Right atrium auricular region (tissue), 2 donors: ENCODE measurements around the gene MTMR2. TPM values are rescaled to one million over a fixed set of nuclear protein-coding genes. Genes with fewer than 3 reads are reported as not detected.

ENCODE experiments used
- DNase-seq: peaks from one replicate; pipeline ENCODE4 v3.0.0-alpha.2; 2019; ENCODE audit warnings: low spot score
- H3K27ac ChIP-seq, 2 donors: fragments of 200-600 bp; sonication (generic); 1 replicate in 1 of 2; 2 replicates in 1 of 2; pipeline ENCODE4 v1.5.1; 2016 to 2019
- H3K27me3 ChIP-seq, 2 donors: fragments of 200-600 bp; sonication (generic); one replicate each; pipeline versions ENCODE4 v1.5.1 to v1.6.0; 2017 to 2019
- H3K36me3 ChIP-seq: fragments of 200-600 bp; sonication (generic); one replicate; pipeline ENCODE4 v1.5.1; 2016
- H3K4me1 ChIP-seq, 2 donors: fragments of 200-600 bp; sonication (generic); one replicate each; pipeline versions ENCODE4 v1.5.1 to v1.6.0; 2017 to 2019
- H3K4me3 ChIP-seq, 2 donors: fragments of 200-600 bp; sonication (generic); 1 replicate in 1 of 2; 2 replicates in 1 of 2; pipeline ENCODE4 v1.5.1; 2017 to 2019; ENCODE audit warnings: mild to moderate bottlenecking in 1 of 2, moderate library complexity in 1 of 2
- H3K9me3 ChIP-seq, 2 donors: fragments of 200-600 bp; sonication (generic); one replicate each; pipeline ENCODE4 v1.5.1; 2019
- total RNA-seq, 2 donors: library from RNA; depleted of rRNA; stranded (reverse); fragments of >200 nt; gene quantifications; one replicate each; pipeline ENCODE4 v1.1.0, GENCODE V29; 2016
- TF ChIP-seq, protein P1 (sequence below), 2 donors: fragments of 200-600 bp; sonication (generic); IDR thresholded peaks; one replicate each; pipeline ENCODE4 v1.5.1; 2019; ENCODE audit warnings: antibody characterized with exemption in 2 of 2

MTMR2 gene
- total RNA-seq, 2 donors from 2014 or later = 14.9 to 15.3 TPM

DNA sequence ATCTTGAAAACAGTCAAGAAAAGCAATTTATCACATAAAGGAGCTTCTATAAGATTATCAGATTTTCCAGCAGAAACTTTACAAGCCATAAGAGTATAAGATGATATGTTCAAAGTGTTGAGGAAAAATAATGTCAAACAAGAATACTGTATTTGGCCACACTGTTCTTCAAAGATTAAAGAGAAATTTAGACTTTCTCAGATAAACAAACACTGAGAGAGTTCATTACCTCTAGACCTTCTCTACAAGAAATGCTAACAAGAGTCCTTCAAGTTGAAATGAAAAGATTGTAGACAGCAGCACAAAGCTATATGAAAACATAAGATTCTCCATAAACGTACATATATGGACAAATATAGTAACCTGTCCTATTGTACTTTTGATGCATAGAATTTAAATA lies 8.0 kb upstream of the MTMR2 start:
- no peak for DNase-seq
- H3K27me3 ChIP-seq = no peaks in the 10 kb centered on the region
- no peaks in the 10 kb centered on the region for H3K36me3 ChIP-seq
- no peak overlapping the region for H3K4me3 ChIP-seq
- peaks cover 0 to 12% of the 10 kb centered on the region in 2 donors for H3K9me3 ChIP-seq
- TF ChIP-seq, protein P1, sequence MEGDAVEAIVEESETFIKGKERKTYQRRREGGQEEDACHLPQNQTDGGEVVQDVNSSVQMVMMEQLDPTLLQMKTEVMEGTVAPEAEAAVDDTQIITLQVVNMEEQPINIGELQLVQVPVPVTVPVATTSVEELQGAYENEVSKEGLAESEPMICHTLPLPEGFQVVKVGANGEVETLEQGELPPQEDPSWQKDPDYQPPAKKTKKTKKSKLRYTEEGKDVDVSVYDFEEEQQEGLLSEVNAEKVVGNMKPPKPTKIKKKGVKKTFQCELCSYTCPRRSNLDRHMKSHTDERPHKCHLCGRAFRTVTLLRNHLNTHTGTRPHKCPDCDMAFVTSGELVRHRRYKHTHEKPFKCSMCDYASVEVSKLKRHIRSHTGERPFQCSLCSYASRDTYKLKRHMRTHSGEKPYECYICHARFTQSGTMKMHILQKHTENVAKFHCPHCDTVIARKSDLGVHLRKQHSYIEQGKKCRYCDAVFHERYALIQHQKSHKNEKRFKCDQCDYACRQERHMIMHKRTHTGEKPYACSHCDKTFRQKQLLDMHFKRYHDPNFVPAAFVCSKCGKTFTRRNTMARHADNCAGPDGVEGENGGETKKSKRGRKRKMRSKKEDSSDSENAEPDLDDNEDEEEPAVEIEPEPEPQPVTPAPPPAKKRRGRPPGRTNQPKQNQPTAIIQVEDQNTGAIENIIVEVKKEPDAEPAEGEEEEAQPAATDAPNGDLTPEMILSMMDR (IDR thresholded peaks at IDR 0.05) = no peak
- H3K27ac ChIP-seq = no peak overlapping the region
- H3K4me1 ChIP-seq = no peaks in the 10 kb centered on the region

DNA sequence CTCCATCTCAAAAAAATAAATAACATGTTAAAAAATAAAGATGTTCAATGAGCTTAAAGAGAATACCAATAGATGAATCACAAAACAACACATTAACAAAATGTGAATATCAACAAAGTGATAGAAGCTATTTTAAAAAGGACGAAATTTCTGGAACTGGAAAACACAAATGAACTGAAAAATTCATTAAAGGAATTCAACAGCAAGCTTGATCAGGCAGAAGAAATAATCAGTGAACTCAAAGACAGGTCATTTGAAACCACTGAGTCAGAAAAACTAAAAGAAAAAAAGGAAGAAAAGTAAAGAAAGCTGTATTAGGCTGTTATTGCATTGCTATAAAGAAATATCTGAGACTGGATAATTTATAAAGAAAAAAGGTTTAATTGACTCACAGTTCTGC lies 7.0 kb upstream of the MTMR2 start:
- TF ChIP-seq, protein P1 (IDR thresholded peaks at IDR 0.05) = no peak
- Histone ChIP-seq H3K4me3 (no peak overlapping the region), H3K4me1 (no peaks in the 10 kb centered on the region), H3K27ac (no peak overlapping the region), H3K9me3 (peaks cover 0 to 12% of the 10 kb centered on the region in 2 donors), H3K36me3 (no peaks in the 10 kb centered on the region), H3K27me3 (no peaks in the 10 kb centered on the region)
- no peak for DNase-seq

DNA sequence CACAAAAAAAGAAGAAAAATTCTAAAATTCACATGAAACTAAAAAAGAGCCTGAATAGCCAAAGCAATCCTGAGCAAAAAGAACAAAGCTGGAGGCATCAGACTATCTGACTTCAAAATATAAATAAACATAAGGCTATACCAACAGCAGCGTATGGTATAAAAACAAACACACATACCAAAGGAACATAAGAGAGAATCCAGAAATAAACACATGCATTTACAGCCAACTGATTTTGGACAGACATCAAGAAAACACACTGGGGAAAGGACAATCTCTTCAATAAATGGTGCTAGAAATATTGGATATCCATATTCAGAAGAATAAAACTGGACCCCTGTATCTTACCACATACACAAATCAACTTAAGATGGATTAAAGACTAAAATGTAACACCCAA lies 2.8 kb upstream of the MTMR2 start:
- Histone ChIP-seq H3K27ac (no peak overlapping the region), H3K27me3 (no peaks in the 10 kb centered on the region), H3K36me3 (no peaks in the 10 kb centered on the region), H3K9me3 (peaks cover 0 to 4% of the 10 kb centered on the region in 2 donors), H3K4me3 (no peak overlapping the region), H3K4me1 (peaks cover 0 to 16% of the 10 kb centered on the region in 2 donors)
- TF ChIP-seq, protein P1 (IDR thresholded peaks at IDR 0.05) = no peak
- DNase-seq = no peak

GRCh38 chr11:95925011-95925410 lies 1.1 kb upstream of the MTMR2 start:
- H3K27me3 ChIP-seq = no peaks in the 10 kb centered on the region
- peaks cover 0 to 16% of the 10 kb centered on the region in 2 donors for H3K4me1 ChIP-seq
- no peak overlapping the region for H3K4me3 ChIP-seq

DNA sequence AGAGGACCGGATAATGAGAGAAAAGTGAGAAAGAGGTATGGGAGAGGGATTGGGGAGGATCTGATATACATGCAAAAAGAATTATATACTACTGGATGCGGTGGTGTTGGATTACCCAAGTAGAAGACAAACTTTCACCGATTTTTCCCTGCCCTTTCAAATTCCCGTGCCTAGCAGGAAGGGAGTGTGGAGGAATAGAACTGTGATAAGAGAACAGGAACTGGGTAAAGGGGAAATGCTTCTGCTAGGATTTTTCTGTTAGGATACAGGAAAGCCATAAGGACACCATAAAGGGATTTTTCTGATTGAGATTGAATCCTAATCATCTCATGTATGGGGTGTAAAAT lies 480 bp upstream of the MTMR2 start:
- Histone ChIP-seq H3K9me3 (no peaks in the 10 kb centered on the region), H3K27me3 (no peaks in the 10 kb centered on the region), H3K4me1 (peaks cover 0 to 16% of the 10 kb centered on the region in 2 donors), H3K36me3 (no peaks in the 10 kb centered on the region), H3K4me3 (peak overlapping the region; percentile 80 to 82), H3K27ac (peak overlapping the region; percentile 95 to 96)
- no peak for DNase-seq
- TF ChIP-seq, protein P1 (IDR thresholded peaks at IDR 0.05) = no peak

More at GRCh38 chr11:95925011-95925410, 1.1 kb upstream of the MTMR2 start:
- TF ChIP-seq, protein P1 (IDR thresholded peaks at IDR 0.05) = no peak
- Histone ChIP-seq H3K9me3 (no peaks in the 10 kb centered on the region), H3K36me3 (no peaks in the 10 kb centered on the region), H3K27ac (peak overlapping the region in 1 of 2 donors; percentile 96)
- DNase-seq = no peak

DNA sequence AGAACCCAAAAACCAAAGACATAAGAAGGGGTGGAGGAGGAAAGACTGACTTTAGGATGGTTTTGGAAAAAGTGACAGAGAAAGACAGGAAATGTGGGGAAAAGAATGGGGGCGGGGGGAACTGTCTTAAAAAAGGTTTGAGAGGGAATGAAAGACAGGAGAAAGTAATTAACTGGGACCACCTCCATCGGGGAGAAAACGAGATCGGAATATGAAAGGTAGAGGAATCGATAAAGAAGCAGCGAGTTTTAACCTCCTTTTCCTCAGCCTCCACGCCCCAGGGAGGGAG lies 524 bp downstream of the MTMR2 start:
- DNase-seq = no peak
- Histone ChIP-seq H3K9me3 (no peaks in the 10 kb centered on the region), H3K4me1 (peaks cover 0 to 16% of the 10 kb centered on the region in 2 donors)

More for the DNA sequence above, 524 bp downstream of the MTMR2 start:
- TF ChIP-seq, protein P1 (IDR thresholded peaks at IDR 0.05) = no peak
- peak overlapping the region; percentile 95 to 96 for H3K27ac ChIP-seq
- H3K27me3 ChIP-seq = no peaks in the 10 kb centered on the region
- no peaks in the 10 kb centered on the region for H3K36me3 ChIP-seq
- peak overlapping the region; percentile 80 to 82 for H3K4me3 ChIP-seq
